ENCODE results near the gene HLF. TPM values are rescaled to one million over a fixed set of nuclear protein-coding genes. Genes with fewer than 3 reads are reported as not detected.

The HLF gene
- total and polyA plus RNA-seq, 10 of the 15 experiments (the other 5 are each of a cell fraction or from before 2014, with no cell fraction given): 0.01 to 0.33 (median 0.20) TPM; not detected in 3

GRCh38 chr17:55268649-55269480, 4.1 kb downstream of the HLF start (continued):
- TF ChIP-seq ZNF384 (IDR thresholded peaks at IDR 0.05; ENCODE audit: borderline replicate concordance, low read depth, low read length) (no peak), POLR2AphosphoS5 (IDR thresholded peaks at IDR 0.05; ENCODE audit: low read length) (no peak), ATF2 (IDR thresholded peaks at IDR 0.05; ENCODE audit: low read length) (no peak), NFYB (IDR thresholded peaks at IDR 0.05; ENCODE audit: insufficient read depth, low read depth, low read length) (no peak), SKIL (IDR thresholded peaks at IDR 0.05; ENCODE audit: low read depth, poor library complexity, severe bottlenecking) (no peak), LARP7 (IDR thresholded peaks at IDR 0.05) (no peak), KDM1A (IDR thresholded peaks at IDR 0.05; ENCODE audit: borderline replicate concordance) (no peak), NKRF (conservative IDR thresholded peaks at IDR 0.05) (no peak), ZNF217 (IDR thresholded peaks at IDR 0.05) (no peak)

All from GM12878 (cell line).